ENCODE results near the gene CYP39A1. TPM values are rescaled to one million over a fixed set of nuclear protein-coding genes. Genes with fewer than 3 reads are reported as not detected.

The CYP39A1 gene
- total and polyA plus RNA-seq, 2 of the 13 experiments (the other 11 are each of a cell fraction or from before 2014, with no cell fraction given) = 0.13 TPM; not detected in 1

DNA sequence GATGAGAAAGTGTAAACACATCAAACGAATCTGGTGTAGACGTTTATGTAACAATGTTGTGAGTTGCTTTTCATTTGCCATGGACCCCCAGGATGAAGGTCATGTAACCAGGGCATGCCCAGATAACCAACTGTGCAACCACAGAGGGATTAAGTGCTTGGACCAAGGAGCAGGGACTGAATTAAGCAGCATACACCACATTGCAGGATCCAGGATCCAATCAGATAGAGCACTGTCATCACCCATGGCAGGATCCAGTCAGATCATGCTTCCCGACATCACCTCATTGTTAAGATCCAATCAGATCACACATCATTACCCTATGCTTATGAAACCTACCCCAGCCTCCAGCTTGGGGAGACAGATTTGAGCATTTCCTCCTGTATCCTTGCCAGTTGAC lies 87.1 kb downstream of the CYP39A1 start (continued):
- TF ChIP-seq, protein P1, sequence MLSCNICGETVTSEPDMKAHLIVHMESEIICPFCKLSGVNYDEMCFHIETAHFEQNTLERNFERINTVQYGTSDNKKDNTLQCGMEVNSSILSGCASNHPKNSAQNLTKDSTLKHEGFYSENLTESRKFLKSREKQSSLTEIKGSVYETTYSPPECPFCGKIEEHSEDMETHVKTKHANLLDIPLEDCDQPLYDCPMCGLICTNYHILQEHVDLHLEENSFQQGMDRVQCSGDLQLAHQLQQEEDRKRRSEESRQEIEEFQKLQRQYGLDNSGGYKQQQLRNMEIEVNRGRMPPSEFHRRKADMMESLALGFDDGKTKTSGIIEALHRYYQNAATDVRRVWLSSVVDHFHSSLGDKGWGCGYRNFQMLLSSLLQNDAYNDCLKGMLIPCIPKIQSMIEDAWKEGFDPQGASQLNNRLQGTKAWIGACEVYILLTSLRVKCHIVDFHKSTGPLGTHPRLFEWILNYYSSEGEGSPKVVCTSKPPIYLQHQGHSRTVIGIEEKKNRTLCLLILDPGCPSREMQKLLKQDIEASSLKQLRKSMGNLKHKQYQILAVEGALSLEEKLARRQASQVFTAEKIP (CRISPR knock-in tag; IDR thresholded peaks at IDR 0.05; ENCODE audit: borderline replicate concordance) = no peak
- TF ChIP-seq, protein P2, sequence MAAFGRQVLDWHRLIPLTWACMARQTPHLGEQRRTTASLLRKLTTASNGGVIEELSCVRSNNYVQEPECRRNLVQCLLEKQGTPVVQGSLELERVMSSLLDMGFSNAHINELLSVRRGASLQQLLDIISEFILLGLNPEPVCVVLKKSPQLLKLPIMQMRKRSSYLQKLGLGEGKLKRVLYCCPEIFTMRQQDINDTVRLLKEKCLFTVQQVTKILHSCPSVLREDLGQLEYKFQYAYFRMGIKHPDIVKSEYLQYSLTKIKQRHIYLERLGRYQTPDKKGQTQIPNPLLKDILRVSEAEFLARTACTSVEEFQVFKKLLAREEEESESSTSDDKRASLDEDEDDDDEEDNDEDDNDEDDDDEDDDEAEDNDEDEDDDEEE (CRISPR knock-in tag; IDR thresholded peaks at IDR 0.05) = no peak
- no peak for TF ChIP-seq MXI1 (IDR thresholded peaks at IDR 0.05; ENCODE audit: borderline replicate concordance, low read depth, low read length)
- TF ChIP-seq PHF21A (CRISPR knock-in tag; IDR thresholded peaks at IDR 0.05) = no peak
- TF ChIP-seq, protein P3, sequence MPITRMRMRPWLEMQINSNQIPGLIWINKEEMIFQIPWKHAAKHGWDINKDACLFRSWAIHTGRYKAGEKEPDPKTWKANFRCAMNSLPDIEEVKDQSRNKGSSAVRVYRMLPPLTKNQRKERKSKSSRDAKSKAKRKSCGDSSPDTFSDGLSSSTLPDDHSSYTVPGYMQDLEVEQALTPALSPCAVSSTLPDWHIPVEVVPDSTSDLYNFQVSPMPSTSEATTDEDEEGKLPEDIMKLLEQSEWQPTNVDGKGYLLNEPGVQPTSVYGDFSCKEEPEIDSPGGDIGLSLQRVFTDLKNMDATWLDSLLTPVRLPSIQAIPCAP (CRISPR knock-in tag; IDR thresholded peaks at IDR 0.05; ENCODE audit: low read depth) = no peak
- TF ChIP-seq ZNF333 (CRISPR knock-in tag; IDR thresholded peaks at IDR 0.05; ENCODE audit: borderline replicate concordance) = no peak
- no peak for TF ChIP-seq NR3C1 (CRISPR knock-in tag; IDR thresholded peaks at IDR 0.05)
- TF ChIP-seq, protein P4, sequence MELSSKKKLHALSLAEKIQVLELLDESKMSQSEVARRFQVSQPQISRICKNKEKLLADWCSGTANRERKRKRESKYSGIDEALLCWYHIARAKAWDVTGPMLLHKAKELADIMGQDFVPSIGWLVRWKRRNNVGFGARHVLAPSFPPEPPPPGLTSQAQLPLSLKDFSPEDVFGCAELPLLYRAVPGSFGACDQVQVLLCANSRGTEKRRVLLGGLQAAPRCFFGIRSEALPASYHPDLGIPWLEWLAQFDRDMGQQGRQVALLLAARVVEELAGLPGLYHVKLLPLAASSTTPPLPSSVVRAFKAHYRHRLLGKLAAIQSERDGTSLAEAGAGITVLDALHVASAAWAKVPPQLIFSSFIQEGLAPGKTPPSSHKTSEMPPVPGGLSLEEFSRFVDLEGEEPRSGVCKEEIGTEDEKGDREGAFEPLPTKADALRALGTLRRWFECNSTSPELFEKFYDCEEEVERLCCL (CRISPR knock-in tag; IDR thresholded peaks at IDR 0.05; ENCODE audit: borderline replicate concordance) = no peak

DNA sequence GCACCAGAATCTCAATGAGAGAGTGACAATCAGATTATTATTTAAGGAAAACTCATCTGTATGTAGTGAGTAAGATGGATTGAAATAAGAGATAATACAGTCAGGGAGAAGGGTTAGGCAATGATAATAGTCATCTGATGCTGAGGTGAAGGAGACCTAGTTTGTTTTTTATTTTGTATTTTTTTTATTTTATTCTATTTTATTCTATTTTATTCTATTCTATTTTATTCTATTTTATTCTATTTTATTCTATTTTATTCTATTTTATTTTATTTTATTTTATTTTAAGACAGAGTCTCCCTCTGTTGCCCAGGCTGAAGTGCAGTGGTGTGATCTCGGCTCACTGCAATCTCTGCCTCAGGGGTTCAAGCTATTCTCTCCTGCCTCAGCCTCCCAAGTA lies 88.7 kb downstream of the CYP39A1 start:
- Histone ChIP-seq H3K4me2 (ENCODE audit: low read depth, low read length) (no peak overlapping the region), H3K27ac (ENCODE audit: extremely low read length, insufficient read depth, low read length) (no peak overlapping the region), H3K27me3 (ENCODE audit: control insufficient read depth in 1 of 2, insufficient read depth in 2 of 2, low read length in 2 of 2) (no peaks in the 10 kb centered on the region), H4K20me1 (ENCODE audit: insufficient read depth, low read length) (no peaks in the 10 kb centered on the region), H3K79me2 (ENCODE audit: insufficient read depth, low read length) (no peaks in the 10 kb centered on the region), H3K4me3 (replicated peaks in 1 of 3; ENCODE audit: insufficient read depth in 1 of 3, low read depth in 2 of 3, low read length in 3 of 3) (no peak overlapping the region), H3K4me1 (ENCODE audit: insufficient read depth, low read length) (no peaks in the 10 kb centered on the region), H3K9ac (ENCODE audit: insufficient read depth, low read depth, low read length) (no peak overlapping the region), H3K36me3 (replicated peaks in 1 of 2; ENCODE audit: control insufficient read depth in 1 of 2, insufficient read depth in 2 of 2, low read length in 2 of 2) (no peaks in the 10 kb centered on the region), H3K9me3 (ENCODE audit: low read length) (no peaks in the 10 kb centered on the region), H2AFZ (ENCODE audit: low read length) (no peak overlapping the region)
- no peak for DNase-seq (ENCODE audit: low spot score)
- no peak for ATAC-seq
- intact Hi-C loops (cut with micrococcal nuclease; ENCODE audit: unreplicated experiment) = no loop called here
- 82% methylated on average over 1 of the region's 1 CpG for WGBS (ENCODE audit: low lambda C conversion rate)
- ChIA-PET CTCF (ENCODE audit: low intra/inter-chr PET ratio, low total read pairs) (no interaction called here), POLR2A (no interaction called here)
- in situ Hi-C loops (cut with HindIII; ENCODE audit: extremely low pct_ligation_motif_present, low pct_unique_long_range_greater_than_20kb) = no loop called here
- no TSS peak for BruUV-seq (replicated peaks)
- no peak for FAIRE-seq
- no peak for TF ChIP-seq HES4 (CRISPR knock-in tag; IDR thresholded peaks at IDR 0.05; ENCODE audit: borderline replicate concordance)
- TF ChIP-seq, protein P5, sequence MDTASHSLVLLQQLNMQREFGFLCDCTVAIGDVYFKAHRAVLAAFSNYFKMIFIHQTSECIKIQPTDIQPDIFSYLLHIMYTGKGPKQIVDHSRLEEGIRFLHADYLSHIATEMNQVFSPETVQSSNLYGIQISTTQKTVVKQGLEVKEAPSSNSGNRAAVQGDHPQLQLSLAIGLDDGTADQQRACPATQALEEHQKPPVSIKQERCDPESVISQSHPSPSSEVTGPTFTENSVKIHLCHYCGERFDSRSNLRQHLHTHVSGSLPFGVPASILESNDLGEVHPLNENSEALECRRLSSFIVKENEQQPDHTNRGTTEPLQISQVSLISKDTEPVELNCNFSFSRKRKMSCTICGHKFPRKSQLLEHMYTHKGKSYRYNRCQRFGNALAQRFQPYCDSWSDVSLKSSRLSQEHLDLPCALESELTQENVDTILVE (CRISPR knock-in tag; IDR thresholded peaks at IDR 0.05) = no peak
- TF ChIP-seq ZNF33B (CRISPR knock-in tag; IDR thresholded peaks at IDR 0.05) = no peak
- TF ChIP-seq PITX1 (CRISPR knock-in tag; IDR thresholded peaks at IDR 0.05) = no peak
- TF ChIP-seq CHD2 (IDR thresholded peaks at IDR 0.05; ENCODE audit: low read depth, low read length) = no peak

Data from HepG2 (cell line).